ENCODE data around the gene SELENOO. TPM values are rescaled to one million over a fixed set of nuclear protein-coding genes. Genes with fewer than 3 reads are reported as not detected.

Gene SELENOO
- total RNA-seq, 1 donor: 20.7 TPM

DNA sequence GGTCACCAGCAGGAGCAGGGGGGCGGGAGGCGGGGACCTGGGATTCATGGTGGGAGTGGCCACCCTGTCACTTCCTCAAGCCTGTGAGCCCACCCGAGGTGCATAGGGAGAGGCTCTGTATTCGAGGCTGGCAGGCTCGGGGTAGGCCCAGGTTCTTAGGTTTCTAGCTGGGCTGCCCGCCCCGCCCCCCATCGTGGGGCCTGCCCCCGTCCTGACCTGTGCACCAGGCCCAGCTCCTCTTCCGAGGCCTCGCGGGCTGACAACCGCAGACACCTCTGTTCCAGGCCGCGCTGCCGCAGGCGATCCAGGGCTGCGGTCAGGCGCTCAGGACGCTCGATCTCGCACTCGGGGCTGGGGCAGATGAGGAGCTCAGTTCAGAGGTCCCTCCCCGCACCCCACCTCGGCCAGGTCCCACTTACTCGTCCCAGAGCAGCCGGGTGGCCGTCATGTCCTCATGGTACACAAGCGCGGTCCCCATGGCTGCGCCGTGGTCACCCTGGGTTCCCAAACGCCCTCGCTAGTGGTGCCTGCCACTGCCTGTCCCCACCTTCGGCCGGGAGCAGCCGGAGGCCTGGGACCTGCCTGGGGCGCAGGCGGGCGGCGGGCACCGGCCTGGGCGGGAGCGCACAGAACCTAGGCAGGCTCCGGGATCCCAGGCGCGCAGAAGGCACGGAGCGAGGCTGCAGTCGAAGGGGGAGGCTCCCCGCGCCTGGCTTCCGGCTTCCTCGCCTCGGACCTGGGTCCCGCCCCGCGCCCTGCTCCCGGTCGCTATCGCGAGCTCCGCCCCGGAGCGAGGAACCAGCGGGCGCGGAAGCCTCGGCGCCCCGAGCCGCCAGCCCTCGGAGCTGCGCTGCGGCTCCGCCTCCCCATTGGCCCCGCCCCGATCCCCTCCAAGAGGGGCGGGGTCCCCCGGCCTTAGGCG, 50.0 kb downstream of the SELENOO start, which contains the start of gene HDAC10:
HDAC10 (minus strand) TSS at position 711 of the 922 bp plus-strand sequence; CDS start at position 478, 233 bp downstream.
- H3K4me3 ChIP-seq (ENCODE audit: low read depth, low read length): peak within 1 kb of the TSS; percentile 76
- DNase-seq (ENCODE audit: low read depth): peak; percentile 82
- no peak for TF ChIP-seq CTCF (IDR thresholded peaks at IDR 0.05; ENCODE audit: insufficient read depth, low read depth, low read length)

DNA sequence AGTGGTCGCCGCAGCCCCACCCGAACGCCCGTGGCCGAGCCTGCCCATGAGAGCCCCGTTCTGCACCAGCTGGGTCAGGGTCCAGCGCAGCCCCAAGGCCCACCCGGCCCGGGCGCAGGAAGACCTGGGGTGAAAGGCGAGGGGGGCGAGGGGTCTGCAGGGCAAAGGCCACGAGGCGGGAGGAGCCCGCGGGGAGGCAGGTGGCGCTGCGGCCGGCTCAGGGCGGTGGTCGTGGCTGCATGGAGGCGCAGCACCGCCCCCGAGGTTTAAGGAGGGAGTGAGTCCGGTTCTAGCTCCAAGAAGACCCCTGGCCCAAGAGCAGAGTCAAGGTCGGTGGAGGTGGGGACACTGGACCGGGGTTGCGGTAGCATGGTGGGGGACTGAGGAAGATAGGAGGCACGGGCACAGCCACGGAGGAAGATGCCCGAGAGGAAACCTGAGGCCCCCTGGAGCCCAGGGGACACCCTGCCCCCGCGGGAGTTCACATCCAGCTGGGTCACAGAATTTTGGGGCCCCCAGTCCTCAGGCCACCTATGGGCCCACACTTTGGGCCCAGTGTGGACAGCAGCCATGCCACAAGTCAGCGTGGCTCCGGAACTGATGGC, 50.8 kb downstream of the SELENOO start:
- TF ChIP-seq CTCF (IDR thresholded peaks at IDR 0.05; ENCODE audit: insufficient read depth, low read depth, low read length): no peak
- peak overlapping the region; percentile 76 for H3K4me3 ChIP-seq (ENCODE audit: low read depth, low read length)
- DNase-seq (ENCODE audit: low read depth): no peak

GRCh38 chr22:50252082-50253045, 51.6 kb downstream of the SELENOO start:
- TF ChIP-seq CTCF (IDR thresholded peaks at IDR 0.05; ENCODE audit: insufficient read depth, low read depth, low read length): peak; percentile 68
- no peak overlapping the region for H3K4me3 ChIP-seq (ENCODE audit: low read depth, low read length)
- DNase-seq (ENCODE audit: low read depth): peak; percentile 62

- no peak for DNase-seq (ENCODE audit: low read depth)
- TF ChIP-seq CTCF (IDR thresholded peaks at IDR 0.05; ENCODE audit: insufficient read depth, low read depth, low read length): no peak
- no peak overlapping the region for H3K4me3 ChIP-seq (ENCODE audit: low read depth, low read length)
Observed at GRCh38 chr22:50253046-50253915, 52.5 kb downstream of the SELENOO start.

- no peak overlapping the region for H3K4me3 ChIP-seq (ENCODE audit: low read depth, low read length)
- no peak for DNase-seq (ENCODE audit: low read depth)
- TF ChIP-seq CTCF (IDR thresholded peaks at IDR 0.05; ENCODE audit: insufficient read depth, low read depth, low read length): no peak
Observed at GRCh38 chr22:50253941-50254340, 53.1 kb downstream of the SELENOO start.
